ENCODE results near the gene CCDC102A. TPM values are rescaled to one million over a fixed set of nuclear protein-coding genes. Genes with fewer than 3 reads are reported as not detected.

The CCDC102A gene
- total RNA-seq, 1 experiment from 2014 or later, result 5.2 TPM

GRCh38 chr16:57498031-57498430 is 38.3 kb downstream of the CCDC102A start (continued):
- TF ChIP-seq HMGXB4 (CRISPR knock-in tag; IDR thresholded peaks at IDR 0.05) (no peak), USF1 (CRISPR knock-in tag; IDR thresholded peaks at IDR 0.05) (no peak), STAT6 (CRISPR knock-in tag; conservative IDR thresholded peaks at IDR 0.05; ENCODE audit: low read depth) (no peak), PRRX2 (CRISPR knock-in tag; IDR thresholded peaks at IDR 0.05) (no peak)

GRCh38 chr16:57497121-57497520 is 39.2 kb downstream of the CCDC102A start:
- TF ChIP-seq AR (CRISPR knock-in tag; IDR thresholded peaks at IDR 0.05) (no peak), ZNF232 (CRISPR knock-in tag; IDR thresholded peaks at IDR 0.05) (no peak), CTCF (IDR thresholded peaks at IDR 0.05) (no peak), PRRX2 (CRISPR knock-in tag; IDR thresholded peaks at IDR 0.05) (no peak), ZBTB21 (CRISPR knock-in tag; IDR thresholded peaks at IDR 0.05; ENCODE audit: borderline replicate concordance) (no peak), FOXJ3 (CRISPR knock-in tag; IDR thresholded peaks at IDR 0.05; ENCODE audit: borderline replicate concordance) (no peak)
- Mint-ChIP-seq H3K27me3 (ENCODE audit: low read depth) (peaks cover 4% of the 10 kb centered on the region; the same call in 1 of the 2 replicates), H3K27ac (no peak overlapping the region), H3K4me3 (no peak overlapping the region), H3K36me3 (no peaks in the 10 kb centered on the region), H3K4me1 (no peaks in the 10 kb centered on the region), H3K9me3 (no peaks in the 10 kb centered on the region)
- ATAC-seq (no peak), DNase-seq (ENCODE audit: low spot score) (no peak)
- ChIA-PET POLR2A (no interaction called here), CTCF (no interaction called here)

GRCh38 chr16:57493767-57494166 is 42.6 kb downstream of the CCDC102A start:
- DNase-seq (ENCODE audit: low spot score), result no peak
- Mint-ChIP-seq H3K4me1 (no peaks in the 10 kb centered on the region), H3K27ac (no peak overlapping the region), H3K27me3 (ENCODE audit: low read depth) (peaks cover 4% of the 10 kb centered on the region; the same call in 1 of the 2 replicates), H3K9me3 (peaks cover 8% of the 10 kb centered on the region), H3K36me3 (0 out of 2 replicates have a peak, but pooled peaks cover 4% of the 10 kb centered on the region), H3K4me3 (no peak overlapping the region)
- ChIA-PET CTCF (no interaction called here), POLR2A (no interaction called here)
- no peak for ATAC-seq
- no peak for TF ChIP-seq NR3C1 (CRISPR knock-in tag; conservative IDR thresholded peaks at IDR 0.05; ENCODE audit: low read depth)
- TF ChIP-seq KAT7 (CRISPR knock-in tag; IDR thresholded peaks at IDR 0.05; ENCODE audit: borderline replicate concordance), result no peak
- no peak for TF ChIP-seq JAZF1 (CRISPR knock-in tag; IDR thresholded peaks at IDR 0.05)
- no peak for TF ChIP-seq PREB (CRISPR knock-in tag; IDR thresholded peaks at IDR 0.05; ENCODE audit: borderline replicate concordance)
- TF ChIP-seq ZNF232 (CRISPR knock-in tag; IDR thresholded peaks at IDR 0.05), result no peak
- TF ChIP-seq NR1H2 (CRISPR knock-in tag; IDR thresholded peaks at IDR 0.05), result no peak
- TF ChIP-seq TP53 (CRISPR knock-in tag; IDR thresholded peaks at IDR 0.05), result no peak
- no peak for TF ChIP-seq ZMAT4 (CRISPR knock-in tag; IDR thresholded peaks at IDR 0.05)
- TF ChIP-seq CREM (CRISPR knock-in tag; IDR thresholded peaks at IDR 0.05), result no peak
- TF ChIP-seq E2F4 (CRISPR knock-in tag; IDR thresholded peaks at IDR 0.05; ENCODE audit: borderline replicate concordance, low read depth), result no peak
- TF ChIP-seq EMX1 (CRISPR knock-in tag; IDR thresholded peaks at IDR 0.05), result no peak
- no peak for TF ChIP-seq TCF7 (CRISPR knock-in tag; IDR thresholded peaks at IDR 0.05; ENCODE audit: low read depth)
- no peak for TF ChIP-seq NR2C2 (CRISPR knock-in tag; IDR thresholded peaks at IDR 0.05)
- TF ChIP-seq HMGA2 (CRISPR knock-in tag; IDR thresholded peaks at IDR 0.05), result no peak

All from WTC11 (cell line).